NOMO-1 (cell line): ENCODE results near the gene SLC29A3.

Experiments
- DNase-seq, 2 experiments: peaks; one replicate each; lab custom pipeline; 2025; ENCODE audit not compliant: unreplicated experiment in 2 of 2; lab: John Stamatoyannopoulos, UW

The SLC29A3 gene

DNA sequence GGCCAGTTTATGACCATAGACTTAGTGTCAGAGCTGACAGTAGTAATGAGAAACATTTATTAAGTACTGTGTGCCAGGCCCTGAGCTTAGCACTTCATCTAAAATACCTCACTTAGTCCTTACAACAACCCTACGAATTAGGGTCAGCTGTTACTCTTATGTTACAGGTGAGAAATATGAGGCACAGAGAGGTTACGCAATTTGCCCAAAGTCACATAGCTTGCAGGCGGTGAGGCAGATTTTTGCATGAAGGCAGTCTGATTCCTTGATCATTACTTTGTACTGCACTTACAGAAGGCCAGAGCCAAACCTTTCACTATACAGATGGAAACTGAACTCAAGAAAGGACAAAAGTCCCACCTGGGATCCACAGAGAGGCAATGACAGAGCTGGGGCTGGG lies 87.8 kb downstream of the SLC29A3 start:
- no peak for DNase-seq

DNA sequence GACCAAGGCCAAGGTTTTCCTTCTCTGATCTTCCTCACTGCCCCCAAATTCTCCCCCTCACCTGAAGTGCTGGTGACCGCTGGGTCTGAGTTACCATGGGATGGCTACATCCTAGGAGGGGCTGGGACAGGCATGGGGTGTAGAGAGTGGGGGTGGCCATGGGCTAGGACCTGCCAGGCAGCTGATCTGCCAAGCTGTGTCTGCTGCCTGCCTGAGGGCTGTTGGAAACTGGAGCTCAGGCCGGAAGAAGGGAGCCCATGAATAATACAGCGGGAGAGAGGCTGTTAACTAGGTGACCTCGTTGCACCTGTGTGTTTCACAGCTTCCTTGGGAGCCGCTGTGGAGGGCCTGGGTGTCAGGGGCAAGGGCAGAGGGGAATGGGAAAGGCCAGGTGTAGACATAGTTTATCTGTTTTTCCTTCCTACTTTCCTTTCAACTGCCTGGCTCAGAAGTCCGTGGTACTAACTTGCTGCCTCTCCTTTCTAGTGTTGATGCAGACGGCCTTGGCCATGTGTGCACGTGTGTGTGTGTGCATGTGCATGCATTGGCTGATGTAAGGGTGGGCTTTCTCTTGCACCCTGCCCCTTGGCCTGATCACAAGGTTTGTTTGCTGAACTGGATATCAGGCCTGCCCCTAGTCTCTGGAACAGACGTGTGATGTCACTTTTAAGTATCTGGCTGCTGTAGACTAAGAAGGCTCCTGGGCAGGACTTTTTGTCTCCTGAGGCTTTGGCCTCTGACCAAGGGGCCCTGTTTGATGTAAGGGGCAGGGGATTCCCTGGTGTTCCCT lies 89.6 kb downstream of the SLC29A3 start:
- DNase-seq: no peak

DNA sequence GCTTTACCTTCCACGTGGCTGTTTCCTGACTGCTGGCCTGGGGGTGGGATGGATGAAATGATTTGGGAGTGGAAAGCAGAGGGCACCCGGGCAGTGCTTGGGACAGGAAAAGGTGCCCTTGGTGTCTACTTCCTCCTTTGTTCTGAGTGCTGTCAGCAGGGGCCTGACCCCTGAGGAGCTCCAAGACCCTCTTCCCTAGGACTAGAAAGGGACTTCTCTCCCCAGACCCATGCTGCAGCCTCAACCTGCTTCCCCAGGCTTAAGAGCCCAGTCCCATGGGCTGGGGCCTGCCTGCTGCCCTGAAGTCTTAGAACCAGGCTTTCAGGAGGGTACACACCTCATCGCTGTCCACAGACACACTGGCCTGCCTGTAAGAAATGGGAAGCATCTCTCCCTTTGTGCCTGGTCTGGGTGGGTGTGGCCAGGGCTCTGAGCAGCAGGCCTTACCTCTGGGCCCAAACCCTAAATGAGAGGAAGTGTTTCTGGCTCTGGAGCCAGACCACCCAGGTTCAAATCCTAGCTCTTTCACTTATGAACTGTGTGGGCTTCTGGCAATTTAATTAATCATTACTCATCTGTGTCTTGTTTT lies 90.6 kb downstream of the SLC29A3 start:
- no peak for DNase-seq
